IMR-90 (cell line): ENCODE measurements around the gene OR2A2. TPM values are rescaled to one million over a fixed set of nuclear protein-coding genes. Genes with fewer than 3 reads are reported as not detected.

Experiments used
- ATAC-seq: fragments of 200-7000 bp; cut with Tn5 transposase; 2 replicates; pipeline ENCODE4 v1.9.1; 2020; ENCODE audit warnings: low read depth, mild to moderate bottlenecking, moderate library complexity
- BruUV-seq: library from RNA; stranded (reverse); fragments of 400-500 nt; replicated peaks from 2 replicates; lab custom pipeline; 2021; lab: Mats Ljungman, UMichigan
- CTCF ChIA-PET: fragments of 300-600 bp; formaldehyde crosslinking; extraction: SDS; loops from one replicate; lab custom pipeline; 2021; ENCODE audit warnings: antibody characterized with exemption; lab: Yijun Ruan, JAX
- POLR2A ChIA-PET: fragments of 300-600 bp; sonication (Branson Sonifier 250); formaldehyde crosslinking; loops from one replicate; lab custom pipeline; 2022; ENCODE audit warnings: antibody characterized with exemption; ENCODE audit not compliant: unreplicated experiment; lab: Charles Lee
- DNase-seq: peaks from one replicate; pipeline ENCODE4 v3.0.0; 2013
- H2AFZ ChIP-seq: replicated peaks from 2 replicates; pipeline ENCODE3; 2013; ENCODE audit warnings: low read length, mild to moderate bottlenecking; ENCODE audit not compliant: poor library complexity
- H2AK5ac ChIP-seq: 2 replicates; pipeline ENCODE4 v1.6.1; 2013; ENCODE audit warnings: low read depth, low read length, inconsistent platforms
- H2AK9ac ChIP-seq: replicated peaks from 2 replicates; pipeline ENCODE3; 2013; ENCODE audit warnings: mild to moderate bottlenecking, low read depth, low read length, moderate library complexity; ENCODE audit not compliant: poor library complexity
- H2BK120ac ChIP-seq: 2 replicates; pipeline ENCODE4 v1.6.1; 2013; ENCODE audit warnings: low read depth, low read length, inconsistent platforms
- H2BK15ac ChIP-seq: 3 replicates; pipeline ENCODE4 v1.6.1; 2013; ENCODE audit warnings: low read depth, low read length, inconsistent platforms
- H2BK20ac ChIP-seq: 2 replicates; pipeline ENCODE4 v1.6.1; 2013; ENCODE audit warnings: low read depth, mild to moderate bottlenecking, inconsistent platforms, low read length, moderate library complexity
- H2BK5ac ChIP-seq: 2 replicates; pipeline ENCODE4 v1.6.1; 2013; ENCODE audit warnings: mild to moderate bottlenecking, low read depth, low read length, inconsistent platforms; ENCODE audit not compliant: poor library complexity, severe bottlenecking
- H3K14ac ChIP-seq: replicated peaks from 2 replicates; pipeline ENCODE4 v1.6.1; 2013; ENCODE audit warnings: low read depth, low read length, inconsistent platforms
- H3K18ac ChIP-seq: 2 replicates; pipeline ENCODE4 v1.6.1; 2013; ENCODE audit warnings: low read depth, low read length, control low read depth
- H3K23ac ChIP-seq: 2 replicates; pipeline ENCODE4 v1.6.1; 2013; ENCODE audit warnings: low read depth, low read length, inconsistent platforms
- H3K27ac ChIP-seq: 2 replicates; pipeline ENCODE4 v1.5.1; 2013; ENCODE audit warnings: mild to moderate bottlenecking, control low read depth, low read length; ENCODE audit not compliant: insufficient read depth
- H3K27me3 ChIP-seq: 2 replicates; pipeline ENCODE4 v1.6.1; 2013; ENCODE audit warnings: low read length; ENCODE audit not compliant: control insufficient read depth, insufficient read depth
- H3K36me3 ChIP-seq: 2 replicates; pipeline ENCODE4 v1.6.1; 2013; ENCODE audit warnings: low read length, mixed read lengths; ENCODE audit not compliant: control insufficient read depth, insufficient read depth
- H3K4ac ChIP-seq: 2 replicates; pipeline ENCODE4 v1.6.1; 2013; ENCODE audit warnings: low read depth, low read length, inconsistent platforms
- H3K4me1 ChIP-seq: 2 replicates; pipeline ENCODE4 v1.6.1; 2013; ENCODE audit warnings: low read length, mixed read lengths; ENCODE audit not compliant: control insufficient read depth, insufficient read depth
- H3K4me2 ChIP-seq: 2 replicates; pipeline ENCODE4 v1.6.1; 2013; ENCODE audit warnings: low read depth, mild to moderate bottlenecking, control low read depth, low read length, moderate library complexity
- H3K4me3 ChIP-seq: 2 replicates; pipeline ENCODE4 v1.5.1; 2013; ENCODE audit warnings: low read depth, mild to moderate bottlenecking, control low read depth, low read length, moderate library complexity; ENCODE audit not compliant: insufficient read depth
- H3K56ac ChIP-seq: 2 replicates; pipeline ENCODE4 v1.6.1; 2013; ENCODE audit warnings: low read length, inconsistent platforms; ENCODE audit not compliant: insufficient read depth; ENCODE audit errors: extremely low read depth
- H3K79me1 ChIP-seq, 2 experiments: 2 replicates each; pipeline ENCODE4 v1.6.1; 2013; ENCODE audit warnings: low read length in 2 of 2, inconsistent platforms in 1 of 2, low read depth in 1 of 2
- H3K9ac ChIP-seq: 2 replicates; pipeline ENCODE4 v1.6.1; 2013; ENCODE audit warnings: low read depth, low read length, control low read depth
- H3K9me1 ChIP-seq: 2 replicates; pipeline ENCODE4 v1.6.1; 2013; ENCODE audit warnings: low read length, inconsistent platforms; ENCODE audit not compliant: insufficient read depth
- H3K9me3 ChIP-seq: 2 replicates; pipeline ENCODE4 v1.6.1; 2013; ENCODE audit warnings: low read length; ENCODE audit not compliant: control insufficient read depth, insufficient read depth
- H4K20me1 ChIP-seq: 2 replicates; pipeline ENCODE4 v1.6.1; 2013; ENCODE audit warnings: low read length, inconsistent platforms; ENCODE audit not compliant: insufficient read depth
- H4K5ac ChIP-seq: 2 replicates; pipeline ENCODE4 v1.6.1; 2013; ENCODE audit warnings: mild to moderate bottlenecking, low read depth, low read length, control low read depth
- H4K8ac ChIP-seq, 2 experiments: 2 replicates each; pipeline ENCODE4 v1.6.1; 2013; ENCODE audit warnings: low read depth in 2 of 2, low read length in 2 of 2, control low read depth in 1 of 2, inconsistent platforms in 1 of 2
- H4K91ac ChIP-seq: 2 replicates; pipeline ENCODE4 v1.6.1; 2013; ENCODE audit warnings: low read depth, low read length, inconsistent platforms; ENCODE audit not compliant: insufficient read depth
- BHLHE40 ChIP-seq: fragments of 150-350 bp; IDR thresholded peaks from 2 replicates; pipeline ENCODE4 v1.6.1; 2016; ENCODE audit warnings: mild to moderate bottlenecking, low read depth, low read length
- CEBPB ChIP-seq: IDR thresholded peaks from 2 replicates; pipeline ENCODE4 v1.6.1; 2012; ENCODE audit warnings: low read depth, low read length, improper control_type of control experiment
- FOS ChIP-seq: fragments of 150-350 bp; IDR thresholded peaks from 2 replicates; pipeline ENCODE4 v1.6.1; 2016; ENCODE audit warnings: low read depth, low read length
- MAFK ChIP-seq: IDR thresholded peaks from 2 replicates; pipeline ENCODE4 v1.6.1; 2012; ENCODE audit warnings: low read depth, low read length, improper control_type of control experiment
- MAZ ChIP-seq: IDR thresholded peaks from 2 replicates; pipeline ENCODE4 v1.6.1; 2012; ENCODE audit warnings: low read depth, mild to moderate bottlenecking, low read length, improper control_type of control experiment, moderate library complexity, borderline replicate concordance
- MXI1 ChIP-seq: IDR thresholded peaks from 2 replicates; pipeline ENCODE4 v1.6.1; 2012; ENCODE audit warnings: low read depth, mild to moderate bottlenecking, low read length, moderate library complexity, borderline replicate concordance
- POLR2A ChIP-seq: IDR thresholded peaks from 2 replicates; pipeline ENCODE4 v1.6.1; 2012; ENCODE audit warnings: mild to moderate bottlenecking, low read depth, low read length
- RAD21 ChIP-seq: IDR thresholded peaks from 2 replicates; pipeline ENCODE4 v1.6.1; 2012; ENCODE audit warnings: low read length, improper control_type of control experiment
- RCOR1 ChIP-seq: IDR thresholded peaks from 2 replicates; pipeline ENCODE4 v1.6.1; 2012; ENCODE audit warnings: mild to moderate bottlenecking, low read length, improper control_type of control experiment; ENCODE audit not compliant: insufficient replicate concordance
- RFX5 ChIP-seq: IDR thresholded peaks from 2 replicates; pipeline ENCODE4 v1.8.0; 2012; ENCODE audit warnings: low read depth, mild to moderate bottlenecking, low read length, moderate library complexity
- dilution Hi-C: fragments of 300-500 bp; cut with HindIII; formaldehyde crosslinking; loops from one replicate; pipeline ENCODE4 v1.14.3; 2018; ENCODE audit warnings: low sequenced_read_pairs; ENCODE audit not compliant: unreplicated experiment
- in situ Hi-C: fragments of 300-500 bp; cut with MboI; formaldehyde crosslinking; loops from 3 replicates; pipeline ENCODE4 v1.14.3; 2019; ENCODE audit warnings: low sequenced_read_pairs, inconsistent platforms, mixed read lengths
- intact Hi-C: fragments of 100-400 bp; cut with micrococcal nuclease; formaldehyde crosslinking; loops from 2 replicates; pipeline ENCODE4 v1.10.0; 2022
- polyA plus RNA-seq, 3 experiments: library from polyadenylated mRNA; depleted of rRNA; stranded (reverse); fragments of >200 nt; gene quantifications; 2 replicates each; pipeline ENCODE4 v1.2.3, GENCODE V29; 2012; ENCODE audit warnings: low replicate concordance in 1 of 3
- total RNA-seq: library from RNA; depleted of rRNA; stranded (reverse); fragments of >200 nt; gene quantifications from 2 replicates; pipeline ENCODE4 v1.2.3, GENCODE V29; 2012
- TF ChIP-seq, protein P1 (sequence below): fragments of 150-350 bp; IDR thresholded peaks from 2 replicates; pipeline ENCODE4 v1.6.1; 2017; ENCODE audit warnings: mild to moderate bottlenecking, antibody characterized with exemption, low read length, low read depth
- TF ChIP-seq, protein P2 (sequence below): fragments of 150-350 bp; IDR thresholded peaks from 2 replicates; pipeline ENCODE4 v1.6.1; 2016; ENCODE audit warnings: low read depth, mild to moderate bottlenecking, low read length, moderate library complexity, borderline replicate concordance
- TF ChIP-seq, protein P3 (sequence below): conservative IDR thresholded peaks from 2 replicates; pipeline ENCODE4 v1.5.1; 2012; ENCODE audit warnings: mild to moderate bottlenecking, low read depth, low read length, improper control_type of control experiment

The OR2A2 gene
- total and polyA plus RNA-seq, 2 of the 4 experiments (the other 2 are of a cell fraction), result not detected

DNA sequence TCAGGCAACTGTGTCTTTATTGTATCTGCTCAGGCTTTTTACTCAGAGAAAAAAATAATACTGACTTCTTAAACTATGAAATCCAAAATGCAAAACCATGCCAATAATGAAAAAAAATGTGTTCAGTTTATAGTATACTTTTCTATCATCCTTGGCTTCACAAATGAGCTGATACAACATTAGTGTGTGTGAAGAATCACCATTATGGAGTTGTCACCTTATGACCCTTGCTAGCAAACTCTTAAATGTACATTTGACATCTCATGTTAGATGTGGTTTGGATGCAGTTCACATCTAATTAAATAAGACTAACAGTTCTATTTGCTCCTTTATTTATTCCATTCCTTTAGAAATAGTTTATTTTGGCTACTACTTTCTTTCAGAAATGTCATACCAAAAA, 4.2 kb upstream of the OR2A2 start:
- no peak overlapping the region for H3K4me3 ChIP-seq
- no peak overlapping the region for H3K9ac ChIP-seq

More for the DNA sequence above, 4.2 kb upstream of the OR2A2 start:
- H3K4ac ChIP-seq, result no peak overlapping the region
- H2BK120ac ChIP-seq, result no peak overlapping the region
- H3K9me3 ChIP-seq, result no peaks in the 10 kb centered on the region
- TF ChIP-seq MXI1, result no peak
- TF ChIP-seq MAFK, result no peak
- no peak for TF ChIP-seq CEBPB
- no peak for TF ChIP-seq RAD21
- TF ChIP-seq, protein P1, sequence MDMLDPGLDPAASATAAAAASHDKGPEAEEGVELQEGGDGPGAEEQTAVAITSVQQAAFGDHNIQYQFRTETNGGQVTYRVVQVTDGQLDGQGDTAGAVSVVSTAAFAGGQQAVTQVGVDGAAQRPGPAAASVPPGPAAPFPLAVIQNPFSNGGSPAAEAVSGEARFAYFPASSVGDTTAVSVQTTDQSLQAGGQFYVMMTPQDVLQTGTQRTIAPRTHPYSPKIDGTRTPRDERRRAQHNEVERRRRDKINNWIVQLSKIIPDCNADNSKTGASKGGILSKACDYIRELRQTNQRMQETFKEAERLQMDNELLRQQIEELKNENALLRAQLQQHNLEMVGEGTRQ, result no peak
- no peak for TF ChIP-seq MAZ
- TF ChIP-seq, protein P2, sequence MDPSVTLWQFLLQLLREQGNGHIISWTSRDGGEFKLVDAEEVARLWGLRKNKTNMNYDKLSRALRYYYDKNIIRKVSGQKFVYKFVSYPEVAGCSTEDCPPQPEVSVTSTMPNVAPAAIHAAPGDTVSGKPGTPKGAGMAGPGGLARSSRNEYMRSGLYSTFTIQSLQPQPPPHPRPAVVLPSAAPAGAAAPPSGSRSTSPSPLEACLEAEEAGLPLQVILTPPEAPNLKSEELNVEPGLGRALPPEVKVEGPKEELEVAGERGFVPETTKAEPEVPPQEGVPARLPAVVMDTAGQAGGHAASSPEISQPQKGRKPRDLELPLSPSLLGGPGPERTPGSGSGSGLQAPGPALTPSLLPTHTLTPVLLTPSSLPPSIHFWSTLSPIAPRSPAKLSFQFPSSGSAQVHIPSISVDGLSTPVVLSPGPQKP, result no peak
- TF ChIP-seq BHLHE40, result no peak
- no peak for TF ChIP-seq RCOR1
- TF ChIP-seq, protein P3, sequence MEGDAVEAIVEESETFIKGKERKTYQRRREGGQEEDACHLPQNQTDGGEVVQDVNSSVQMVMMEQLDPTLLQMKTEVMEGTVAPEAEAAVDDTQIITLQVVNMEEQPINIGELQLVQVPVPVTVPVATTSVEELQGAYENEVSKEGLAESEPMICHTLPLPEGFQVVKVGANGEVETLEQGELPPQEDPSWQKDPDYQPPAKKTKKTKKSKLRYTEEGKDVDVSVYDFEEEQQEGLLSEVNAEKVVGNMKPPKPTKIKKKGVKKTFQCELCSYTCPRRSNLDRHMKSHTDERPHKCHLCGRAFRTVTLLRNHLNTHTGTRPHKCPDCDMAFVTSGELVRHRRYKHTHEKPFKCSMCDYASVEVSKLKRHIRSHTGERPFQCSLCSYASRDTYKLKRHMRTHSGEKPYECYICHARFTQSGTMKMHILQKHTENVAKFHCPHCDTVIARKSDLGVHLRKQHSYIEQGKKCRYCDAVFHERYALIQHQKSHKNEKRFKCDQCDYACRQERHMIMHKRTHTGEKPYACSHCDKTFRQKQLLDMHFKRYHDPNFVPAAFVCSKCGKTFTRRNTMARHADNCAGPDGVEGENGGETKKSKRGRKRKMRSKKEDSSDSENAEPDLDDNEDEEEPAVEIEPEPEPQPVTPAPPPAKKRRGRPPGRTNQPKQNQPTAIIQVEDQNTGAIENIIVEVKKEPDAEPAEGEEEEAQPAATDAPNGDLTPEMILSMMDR, result no peak
- no peak for TF ChIP-seq FOS
- no peak for TF ChIP-seq RFX5
- no peak for TF ChIP-seq POLR2A
- no peak overlapping the region for H4K5ac ChIP-seq
- no peak overlapping the region for H2BK20ac ChIP-seq
- intact Hi-C loops, result no loop called here
- no peak overlapping the region for H4K91ac ChIP-seq
- H3K79me1 ChIP-seq, result no peaks in the 10 kb centered on the region
- H4K8ac ChIP-seq, result no peak overlapping the region
- H3K27ac ChIP-seq, result no peak overlapping the region
- H3K4me2 ChIP-seq, result no peak overlapping the region
- H3K9me1 ChIP-seq, result no peaks in the 10 kb centered on the region
- no peak overlapping the region for H2BK5ac ChIP-seq
- H3K18ac ChIP-seq, result no peak overlapping the region
- BruUV-seq, result no TSS peak
- H3K14ac ChIP-seq, result no peak overlapping the region
- H3K23ac ChIP-seq, result no peak overlapping the region
- no peak overlapping the region for H3K56ac ChIP-seq
- in situ Hi-C loops, result no loop called here
- dilution Hi-C loops, result no loop called here
- DNase-seq (no peak), ATAC-seq (no peak)
- H3K36me3 ChIP-seq, result no peaks in the 10 kb centered on the region
- H2AK5ac ChIP-seq, result no peak overlapping the region
- no peaks in the 10 kb centered on the region for H3K4me1 ChIP-seq
- H4K20me1 ChIP-seq, result no peaks in the 10 kb centered on the region
- POLR2A ChIA-PET, result no interaction called here
- no peak overlapping the region for H2AFZ ChIP-seq
- H2BK15ac ChIP-seq, result no peak overlapping the region
- no peak overlapping the region for H2AK9ac ChIP-seq
- CTCF ChIA-PET, result interaction anchor here (1.2 kb wide), 1 partner anchor 23 kb away, joined by 3 read pairs; no protein-coding TSS in a partner anchor
- H3K27me3 ChIP-seq, result no peaks in the 10 kb centered on the region
